Fibroblast of lung (primary cell): ENCODE results near the gene ATP8A2.

ENCODE experiments used
- CTCF ChIP-seq, 2 donors: IDR thresholded peaks in 1 of 2; conservative IDR thresholded peaks in 1 of 2; 1 replicate in 1 of 2; 2 replicates in 1 of 2; pipeline ENCODE4 v1.5.1; 2011 to 2012; ENCODE audit warnings: low read length in 2 of 2, control low read depth in 1 of 2, inconsistent platforms in 1 of 2, low read depth in 1 of 2, mild to moderate bottlenecking in 1 of 2
- EZH2 ChIP-seq: IDR thresholded peaks from 2 replicates; pipeline ENCODE4 v1.5.1; 2012; ENCODE audit warnings: low read length, control low read depth, mild to moderate bottlenecking; ENCODE audit errors: missing control alignments

GRCh38 chr13:25803641-25804040 is 431.9 kb downstream of the ATP8A2 start:
- no peak for TF ChIP-seq EZH2
- TF ChIP-seq CTCF (conservative IDR thresholded peaks at IDR 0.05 in 1 of 2, IDR thresholded peaks at IDR 0.05 in 1 of 2; ENCODE audit: low read depth in 1 of 2, low read length in 2 of 2): no peak
